HG02970 (cell line): ENCODE results near the gene EIF2D.

Experiments used
- ATAC-seq: cut with Tn5 transposase; IDR thresholded peaks from one replicate; pipeline ENCODE4 v1.9.1; 2021; ENCODE audit warnings: mild to moderate bottlenecking, moderate library complexity, moderate number of reproducible peaks; ENCODE audit not compliant: unreplicated experiment, low FRiP score

Gene EIF2D

DNA sequence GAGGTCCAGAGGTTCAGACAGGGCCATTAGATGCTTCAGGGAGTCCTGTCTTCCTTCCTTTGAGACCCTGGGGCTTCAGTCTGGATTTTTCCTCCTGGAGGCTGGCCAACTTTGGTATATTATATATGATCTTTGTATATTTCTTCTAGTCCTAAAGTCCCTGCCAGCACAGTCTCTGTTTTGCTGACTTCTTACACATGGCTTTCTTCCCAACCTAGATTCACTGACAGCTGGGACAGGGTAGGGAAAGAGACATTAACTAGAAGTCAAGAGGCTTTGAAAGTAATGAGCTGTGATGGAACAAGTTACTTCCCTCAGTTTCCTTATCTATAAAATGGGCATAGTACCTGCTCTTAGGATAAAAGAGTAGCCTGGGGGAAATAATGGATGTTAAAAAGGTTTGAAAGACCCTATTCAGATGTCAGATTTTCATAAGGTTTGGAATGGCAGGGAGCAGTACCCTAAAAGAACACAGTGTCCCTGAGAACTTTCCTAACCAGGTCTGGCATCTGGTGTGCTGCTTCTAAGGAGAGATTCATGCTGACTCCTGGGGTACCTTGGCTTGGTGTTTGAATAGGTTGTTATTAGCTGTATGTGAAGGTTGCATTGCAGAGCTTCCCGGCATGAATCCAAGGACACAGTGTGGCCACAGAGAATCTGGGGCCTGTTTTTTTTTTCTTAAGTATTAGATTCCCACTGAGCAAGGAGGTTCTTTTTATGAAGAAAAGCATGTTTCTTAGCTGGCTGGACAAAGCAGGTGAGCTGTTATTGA, 57.4 kb downstream of the EIF2D start:
- no peak for ATAC-seq

DNA sequence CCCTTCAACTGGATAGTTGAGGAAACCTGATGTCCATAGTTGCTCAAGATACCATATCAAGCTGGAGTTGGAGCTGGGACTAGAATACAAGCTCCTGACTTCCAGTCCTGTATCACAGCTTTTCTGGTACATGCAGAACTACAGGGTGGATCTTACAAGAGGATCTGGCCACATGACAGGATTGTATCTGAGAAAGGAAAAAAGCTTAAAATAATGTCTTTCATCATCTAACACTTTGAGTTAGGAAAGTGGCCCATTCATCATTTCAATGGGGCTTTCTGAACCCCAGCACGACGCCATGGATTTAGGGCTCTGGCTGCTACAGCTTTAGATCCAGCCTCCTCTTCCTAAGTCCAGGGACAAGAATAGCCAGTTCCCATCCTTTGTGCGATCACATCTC, 58.1 kb downstream of the EIF2D start:
- no peak for ATAC-seq

DNA sequence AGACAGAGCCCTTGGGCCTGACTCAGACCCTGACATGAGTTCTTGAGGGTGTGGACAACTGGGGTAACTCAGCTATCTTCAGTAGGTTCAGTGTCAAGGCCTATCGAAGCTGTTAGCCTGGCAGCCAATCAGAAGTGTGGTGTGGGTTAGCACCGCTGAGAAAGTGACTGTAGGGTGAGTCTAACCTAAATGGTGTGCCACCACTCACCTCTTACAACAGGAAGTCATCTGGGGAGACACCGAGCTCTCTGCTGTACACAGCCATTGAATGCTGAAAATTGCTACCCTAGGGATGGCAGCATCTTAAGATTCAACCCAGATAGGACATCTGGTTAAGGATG, 60.3 kb downstream of the EIF2D start:
- ATAC-seq, result no peak

DNA sequence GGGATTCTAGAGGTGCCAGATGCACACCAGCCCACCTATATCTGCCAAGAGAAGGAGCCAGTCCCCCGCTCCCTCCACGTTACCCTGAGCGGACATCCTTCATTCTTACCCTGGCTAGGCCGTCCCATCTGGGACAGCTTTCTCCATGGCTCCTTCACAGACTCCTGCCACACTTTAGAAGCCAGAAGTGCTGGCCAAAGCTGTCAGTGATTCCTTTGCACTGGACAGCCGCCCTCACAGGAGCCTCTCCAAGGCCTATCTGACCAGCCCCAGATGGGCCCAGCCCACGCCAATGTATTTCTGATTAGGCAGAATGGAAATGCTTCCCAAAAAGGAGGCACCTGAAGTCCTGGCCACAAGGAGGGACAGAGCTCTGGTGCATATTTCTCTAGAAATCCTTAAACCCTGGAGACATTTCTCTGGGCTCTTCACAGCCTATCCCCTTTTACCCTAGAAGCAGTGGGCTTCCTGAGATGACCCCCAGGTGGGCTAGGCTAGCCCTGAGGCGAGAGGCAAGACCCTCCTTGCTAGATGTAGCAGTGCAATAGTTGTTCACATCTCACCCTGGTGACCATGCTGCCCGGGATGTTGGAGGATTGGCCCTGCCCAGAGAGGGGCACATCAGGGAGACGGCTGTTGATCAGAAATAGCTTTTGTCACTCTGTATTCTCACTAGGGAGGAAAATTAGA, 60.8 kb downstream of the EIF2D start:
- no peak for ATAC-seq

DNA sequence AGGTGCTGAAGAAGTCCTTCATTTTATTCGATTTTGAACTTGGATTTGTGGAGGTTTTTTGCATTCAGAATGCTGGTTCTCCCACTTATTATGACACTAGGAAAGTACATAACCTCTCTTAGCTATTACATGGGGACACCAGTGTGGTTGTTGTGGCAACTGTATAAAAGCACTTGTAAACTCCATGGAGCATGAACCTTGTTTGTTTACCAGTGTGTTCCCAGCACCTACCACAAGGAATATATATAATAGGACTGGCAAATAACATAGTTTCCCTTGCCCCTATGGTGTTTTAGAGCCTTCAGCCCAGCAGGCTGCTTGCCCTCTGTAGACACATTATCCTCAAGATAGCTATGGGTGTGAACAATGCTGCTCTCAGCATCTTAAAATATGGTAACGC, 61.8 kb downstream of the EIF2D start:
- no peak for ATAC-seq

DNA sequence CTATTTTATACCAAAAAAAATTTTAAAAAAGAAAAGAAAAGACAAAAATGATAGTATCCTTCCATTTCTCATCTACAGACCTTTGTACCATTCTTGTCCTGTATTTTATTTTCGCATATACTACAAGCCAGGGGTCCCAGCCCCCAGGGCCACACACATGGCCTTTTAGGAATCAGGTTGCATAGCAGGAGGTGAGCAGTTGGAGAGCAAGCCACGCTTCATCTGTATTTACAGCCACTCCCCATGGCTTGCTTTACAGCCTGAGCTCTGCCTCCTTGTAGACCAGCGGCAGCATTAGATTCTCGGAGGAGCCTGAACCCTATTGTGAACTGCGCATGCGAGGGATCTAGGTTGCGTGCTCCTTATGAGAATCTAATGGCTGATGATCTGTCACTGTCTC, 65.2 kb downstream of the EIF2D start:
- no peak for ATAC-seq

DNA sequence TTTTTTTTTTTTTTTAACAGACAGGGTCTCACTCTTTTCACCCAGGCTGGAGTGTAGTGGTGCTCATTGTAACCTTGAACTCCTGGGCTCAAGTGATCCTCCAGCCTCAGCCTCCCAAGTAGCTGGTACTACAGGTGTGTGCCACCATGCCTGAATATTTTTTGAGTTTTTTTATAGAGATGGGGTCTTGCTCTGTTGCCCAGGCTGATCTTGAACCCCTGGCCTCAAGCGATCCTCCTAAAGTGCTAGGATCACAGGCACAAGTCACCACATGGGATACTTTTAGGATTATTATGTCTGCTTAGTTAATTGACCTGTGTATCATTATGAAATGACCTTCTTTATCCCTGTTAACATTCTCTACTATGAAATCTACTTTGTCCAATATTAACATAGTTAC, 66.9 kb downstream of the EIF2D start:
- no peak for ATAC-seq

DNA sequence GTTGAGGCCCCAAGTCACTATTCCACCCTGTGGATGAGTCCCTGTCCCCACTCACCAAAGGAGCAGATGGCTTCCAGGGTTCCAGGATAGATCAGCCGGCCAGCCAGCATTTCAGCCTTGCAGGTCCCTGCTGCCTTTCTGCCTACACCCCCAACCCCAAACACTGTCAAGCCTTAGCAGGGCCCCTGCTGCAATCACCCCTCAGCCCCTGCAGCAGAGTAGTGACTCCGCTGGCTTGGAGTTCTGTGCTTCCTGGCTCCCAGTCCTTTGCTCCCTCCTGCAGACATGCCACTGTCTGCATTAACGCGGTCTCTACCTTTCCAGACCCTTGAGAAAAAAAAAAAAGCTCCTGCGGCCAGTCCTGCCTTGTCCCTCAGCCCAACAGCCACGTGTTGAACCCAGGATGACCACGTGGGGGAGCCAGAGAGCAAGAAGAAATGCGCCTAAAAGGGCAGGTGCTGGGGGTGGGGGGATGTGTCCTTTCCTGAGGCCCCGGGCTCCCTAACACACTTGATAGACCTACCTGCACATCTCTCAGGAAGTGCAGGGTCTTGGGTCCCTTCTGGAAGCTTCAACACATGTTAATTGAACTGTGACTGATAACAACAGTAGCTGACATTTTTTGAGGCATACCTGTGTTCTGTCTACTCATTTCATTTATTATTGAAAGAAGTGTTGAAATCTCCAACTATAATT, 67.6 kb downstream of the EIF2D start:
- no peak for ATAC-seq
